GM18868 (cell line): ENCODE data around the gene TOMM40L.
"Not testable (repeated sequence)": the region's sequence is repeated elsewhere in the genome, so short reads cannot be mapped to it uniquely, and the experiment has no call there.

Experiments used
- ATAC-seq: cut with Tn5 transposase; IDR thresholded peaks from one replicate; pipeline ENCODE4 v1.9.1; 2021; ENCODE audit warnings: mild to moderate bottlenecking, moderate library complexity; ENCODE audit not compliant: unreplicated experiment

Gene TOMM40L

GRCh38 chr1:161251579-161251978 lies 25.7 kb downstream of the TOMM40L start:
- ATAC-seq: no peak

GRCh38 chr1:161255302-161255701 lies 29.4 kb downstream of the TOMM40L start:
- not testable (repeated sequence) for ATAC-seq

GRCh38 chr1:161255955-161256520 lies 30.2 kb downstream of the TOMM40L start:
- ATAC-seq: not testable (repeated sequence)

- not testable (repeated sequence) for ATAC-seq
These were observed 31.2 kb downstream of the TOMM40L start for GRCh38 chr1:161257109-161257508.

- ATAC-seq: peak; percentile 72
These were observed 32.8 kb downstream of the TOMM40L start, which contains the start of gene PCP4L1 for GRCh38 chr1:161258439-161259344. TSS of gene PCP4L1 (plus strand) at chr1:161258745. CDS start at chr1:161258975, 230 bp downstream.

- ATAC-seq: no peak
These were observed 33.5 kb downstream of the TOMM40L start for GRCh38 chr1:161259345-161259702.

- ATAC-seq: no peak
These were observed 33.9 kb downstream of the TOMM40L start for GRCh38 chr1:161259765-161260164.

- ATAC-seq: peak; percentile 41
These were observed 34.8 kb downstream of the TOMM40L start for GRCh38 chr1:161260376-161261260.

GRCh38 chr1:161261261-161262235 lies 35.7 kb downstream of the TOMM40L start:
- ATAC-seq: peak; percentile 63

GRCh38 chr1:161265305-161265704 lies 39.4 kb downstream of the TOMM40L start:
- ATAC-seq: no peak

GRCh38 chr1:161266202-161266601 lies 40.3 kb downstream of the TOMM40L start:
- ATAC-seq: no peak

- no peak for ATAC-seq
These were observed 41.0 kb downstream of the TOMM40L start for GRCh38 chr1:161266836-161267235.

GRCh38 chr1:161267321-161267720 lies 41.5 kb downstream of the TOMM40L start:
- no peak for ATAC-seq

GRCh38 chr1:161273402-161273801 lies 47.5 kb downstream of the TOMM40L start:
- ATAC-seq: no peak

GRCh38 chr1:161274874-161275273 lies 49.0 kb downstream of the TOMM40L start:
- no peak for ATAC-seq
